Measurements from ENCODE around the gene RNF157.

Gene RNF157

DNA sequence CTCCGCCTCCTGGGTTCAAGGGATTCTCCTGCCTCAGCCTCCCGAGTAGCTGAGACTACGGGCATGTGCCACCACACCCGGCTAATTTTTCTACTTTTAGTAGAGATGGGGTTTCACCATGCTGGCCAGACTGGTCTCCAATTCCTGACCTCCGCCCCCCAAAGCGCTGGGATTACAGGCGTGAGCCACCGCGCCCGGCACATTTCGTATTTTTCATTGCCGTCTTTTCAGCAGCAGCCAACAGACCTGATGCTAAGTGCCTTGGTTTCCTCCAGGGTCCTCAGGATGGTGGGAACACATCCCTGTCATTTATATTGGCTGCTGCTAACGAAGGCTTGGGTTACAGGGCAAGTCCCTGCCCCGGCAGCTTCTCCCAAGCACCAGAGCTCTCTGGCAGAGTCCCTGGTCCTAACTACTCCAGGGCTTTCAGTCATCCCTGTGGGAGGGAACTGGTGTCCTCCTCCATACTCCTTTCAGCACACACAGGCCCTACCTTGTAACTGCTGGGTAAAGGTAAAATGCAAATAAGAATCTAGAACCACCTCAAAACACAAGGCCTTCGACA is 1.5 kb upstream of the RNF157 start:
- H3K4me1 ChIP-seq (ENCODE audit: low read depth, poor library complexity, severe bottlenecking) = peaks cover 58% of the 10 kb centered on the region
- no peak for TF ChIP-seq CTCF (conservative IDR thresholded peaks at IDR 0.05; ENCODE audit: low read depth, low read length)
- peak overlapping the region; percentile 58; the same call in 1 of the 2 replicates for H3K9ac ChIP-seq
- no peaks in the 10 kb centered on the region for H3K36me3 ChIP-seq (ENCODE audit: insufficient read depth)
- no peak overlapping the region for H2AFZ ChIP-seq (ENCODE audit: low read depth)
- H4K20me1 ChIP-seq (ENCODE audit: insufficient read depth) = no peaks in the 10 kb centered on the region
- H3K27me3 ChIP-seq (ENCODE audit: insufficient read depth, low read depth) = no peaks in the 10 kb centered on the region
- 0 out of 2 replicates have a peak, but pooled peaks cover 4% of the 10 kb centered on the region for H3K79me2 ChIP-seq (ENCODE audit: insufficient read depth, low read depth)
- H3K4me3 ChIP-seq (IDR thresholded peaks at IDR 0.05; ENCODE audit: insufficient read depth, low read depth, low read length) = no peak overlapping the region
- no peak overlapping the region for H3K27ac ChIP-seq
- H3K4me2 ChIP-seq = peak overlapping the region; percentile 99

GRCh38 chr17:76241204-76241538 is 878 bp upstream of the RNF157 start:
- H3K27ac ChIP-seq = no peak overlapping the region
- peaks cover 54% of the 10 kb centered on the region for H3K4me1 ChIP-seq (ENCODE audit: low read depth, poor library complexity, severe bottlenecking)
- peak overlapping the region; percentile 99 for H3K4me2 ChIP-seq
- no peaks in the 10 kb centered on the region for H4K20me1 ChIP-seq (ENCODE audit: insufficient read depth)
- no peak overlapping the region for H3K4me3 ChIP-seq (IDR thresholded peaks at IDR 0.05; ENCODE audit: insufficient read depth, low read depth, low read length)
- H3K36me3 ChIP-seq (ENCODE audit: insufficient read depth) = no peaks in the 10 kb centered on the region
- no peak for TF ChIP-seq CTCF (conservative IDR thresholded peaks at IDR 0.05; ENCODE audit: low read depth, low read length)
- peak overlapping the region; percentile 58; the same call in 1 of the 2 replicates for H3K9ac ChIP-seq
- H3K27me3 ChIP-seq (ENCODE audit: insufficient read depth, low read depth) = no peaks in the 10 kb centered on the region
- peaks cover 4% of the 10 kb centered on the region; the same call in 1 of the 2 replicates for H3K79me2 ChIP-seq (ENCODE audit: insufficient read depth, low read depth)
- H2AFZ ChIP-seq (ENCODE audit: low read depth) = peak overlapping the region; percentile 75

GRCh38 chr17:76239538-76240274 is 587 bp downstream of the RNF157 start:
- Histone ChIP-seq H4K20me1 (ENCODE audit: insufficient read depth) (no peaks in the 10 kb centered on the region), H3K79me2 (ENCODE audit: insufficient read depth, low read depth) (peaks cover 4% of the 10 kb centered on the region; the same call in 1 of the 2 replicates), H3K27ac (no peak overlapping the region), H3K36me3 (ENCODE audit: insufficient read depth) (no peaks in the 10 kb centered on the region), H3K27me3 (ENCODE audit: insufficient read depth, low read depth) (no peaks in the 10 kb centered on the region), H3K4me1 (ENCODE audit: low read depth, poor library complexity, severe bottlenecking) (peaks cover 41% of the 10 kb centered on the region), H3K4me2 (peak overlapping the region; percentile 43), H3K9ac (no peak overlapping the region), H3K4me3 (IDR thresholded peaks at IDR 0.05; ENCODE audit: insufficient read depth, low read depth, low read length) (no peak overlapping the region), H2AFZ (ENCODE audit: low read depth) (peak overlapping the region; percentile 24; the same call in 1 of the 2 replicates)
- TF ChIP-seq CTCF (conservative IDR thresholded peaks at IDR 0.05; ENCODE audit: low read depth, low read length) = no peak

DNA sequence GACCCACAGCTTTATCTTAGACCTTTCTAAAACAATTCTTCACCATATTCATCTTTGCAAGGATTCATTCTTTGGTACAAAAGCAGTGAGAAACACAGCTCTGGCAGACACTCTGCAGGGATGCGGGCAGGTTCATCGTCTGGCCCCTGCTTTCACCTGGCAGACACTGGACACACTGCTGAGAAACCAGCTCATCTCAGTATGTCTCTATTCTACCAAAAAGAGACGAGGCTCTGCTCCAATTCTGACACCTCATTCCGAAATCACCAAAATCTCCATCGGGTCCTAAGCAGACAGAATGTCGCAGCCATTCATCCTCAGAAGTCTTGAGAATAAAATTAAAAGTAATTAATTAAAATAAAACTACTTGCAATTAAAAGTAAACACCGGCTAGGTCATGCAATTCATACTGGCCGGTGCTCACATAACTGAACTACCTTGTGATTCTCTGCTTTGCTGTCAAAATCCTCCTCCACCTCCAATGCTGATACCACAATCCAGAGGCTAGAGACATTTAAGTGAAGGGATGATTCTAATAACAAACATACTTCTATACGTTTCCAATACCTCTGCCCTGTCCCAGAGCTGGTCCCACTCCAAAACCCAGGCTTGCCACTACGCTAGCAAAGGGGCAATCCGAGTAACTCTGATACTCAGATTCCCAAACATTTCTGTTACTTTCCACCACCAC is 1.3 kb downstream of the RNF157 start:
- Histone ChIP-seq H3K36me3 (ENCODE audit: insufficient read depth) (no peaks in the 10 kb centered on the region), H4K20me1 (ENCODE audit: insufficient read depth) (no peaks in the 10 kb centered on the region), H3K4me2 (0 out of 2 replicates have a peak overlapping the region, but pooled peaks have one; percentile 5), H3K27ac (no peak overlapping the region), H3K4me3 (IDR thresholded peaks at IDR 0.05; ENCODE audit: insufficient read depth, low read depth, low read length) (no peak overlapping the region), H2AFZ (ENCODE audit: low read depth) (no peak overlapping the region), H3K9ac (no peak overlapping the region; the same call in 1 of the 2 replicates), H3K4me1 (ENCODE audit: low read depth, poor library complexity, severe bottlenecking) (peaks cover 41% of the 10 kb centered on the region), H3K27me3 (ENCODE audit: insufficient read depth, low read depth) (no peaks in the 10 kb centered on the region), H3K79me2 (ENCODE audit: insufficient read depth, low read depth) (peaks cover 4% of the 10 kb centered on the region; the same call in 1 of the 2 replicates)
- no peak for TF ChIP-seq CTCF (conservative IDR thresholded peaks at IDR 0.05; ENCODE audit: low read depth, low read length)

Data from KMS-11 (cell line).